ENCODE results near the gene SBF1.
"Not testable (repeated sequence)": the region's sequence is repeated elsewhere in the genome, so short reads cannot be mapped to it uniquely, and the experiment has no call there.

Gene SBF1

DNA sequence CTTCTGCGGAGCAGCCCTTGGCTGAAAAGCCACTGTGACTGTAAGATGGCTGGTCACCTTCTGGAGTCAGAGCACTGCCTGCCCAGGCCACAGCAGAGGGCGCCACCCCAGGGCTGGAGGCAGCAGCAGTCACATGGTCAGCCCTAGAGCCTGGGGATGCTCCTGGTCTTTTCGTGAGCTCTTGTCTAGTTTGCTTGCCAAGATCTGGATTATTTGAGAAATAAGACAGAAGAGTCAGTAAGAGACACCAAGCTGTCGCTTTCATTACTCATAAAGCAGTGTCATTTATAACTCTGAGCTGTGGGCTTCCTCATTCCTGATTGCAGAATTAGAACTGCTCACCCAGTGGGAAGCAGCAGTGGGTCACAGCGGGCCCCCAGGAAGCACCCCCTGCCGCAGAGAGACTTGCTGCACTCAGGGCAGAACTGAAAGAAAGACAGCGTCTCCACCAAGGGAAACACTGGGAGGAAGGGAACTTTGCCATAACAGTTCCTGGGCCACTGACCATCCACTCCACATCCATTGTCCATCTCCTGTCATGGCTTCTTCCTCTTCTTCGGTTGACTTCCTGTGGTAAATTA is 75.0 kb downstream of the SBF1 start:
- no peaks in the 10 kb centered on the region for H3K79me2 ChIP-seq (ENCODE audit: control insufficient read depth, insufficient read depth, low read length, poor library complexity)
- no peak overlapping the region for H2BK5ac ChIP-seq (ENCODE audit: low read depth, low read length, poor library complexity)
- H3K4me1 ChIP-seq (ENCODE audit: control insufficient read depth in 1 of 2, insufficient read depth in 2 of 2, low read length in 2 of 2) = no peaks in the 10 kb centered on the region
- H3K79me1 ChIP-seq (ENCODE audit: low read length) = no peaks in the 10 kb centered on the region
- no CpG with 5 or more reads among the region's 8 CpGs for WGBS (ENCODE audit: extremely low coverage, insufficient coverage, insufficient read length)
- H3K18ac ChIP-seq (ENCODE audit: low read length) = no peak overlapping the region
- H2BK120ac ChIP-seq (ENCODE audit: insufficient read depth, low read length, poor library complexity) = no peak overlapping the region
- no peak overlapping the region for H3K4me2 ChIP-seq (ENCODE audit: low read length)
- H3K4me3 ChIP-seq (ENCODE audit: low read depth, low read length) = no peak overlapping the region
- peak; percentile 7 to 34 for DNase-seq
- H2AK5ac ChIP-seq (ENCODE audit: low read length) = no peak overlapping the region
- H4K91ac ChIP-seq (ENCODE audit: low read depth, low read length) = no peak overlapping the region
- H2BK12ac ChIP-seq (ENCODE audit: low read length) = no peak overlapping the region
- H3K14ac ChIP-seq (ENCODE audit: low read length) = no peak overlapping the region
- H3K23ac ChIP-seq (ENCODE audit: low read length) = no peak overlapping the region
- H4K8ac ChIP-seq (ENCODE audit: low read depth, low read length) = no peak overlapping the region
- H3K4ac ChIP-seq (ENCODE audit: low read depth, low read length) = no peak overlapping the region
- H4K12ac ChIP-seq (ENCODE audit: low read depth, low read length) = no peak overlapping the region
- no peak overlapping the region for H3K27ac ChIP-seq (ENCODE audit: low read depth, low read length)
- H3K9ac ChIP-seq (ENCODE audit: low read length) = no peak overlapping the region
- H3K27me3 ChIP-seq (ENCODE audit: insufficient read depth, low read length) = no peaks in the 10 kb centered on the region
- H3K36me3 ChIP-seq (ENCODE audit: control insufficient read depth in 1 of 2, insufficient read depth in 2 of 2, low read length in 2 of 2) = peaks cover 19 to 30% of the 10 kb centered on the region in 2 experiments
- H3K9me3 ChIP-seq (ENCODE audit: insufficient read depth, low read depth, low read length) = peaks cover 5% of the 10 kb centered on the region
- no peak overlapping the region for H2AFZ ChIP-seq (ENCODE audit: insufficient read depth, low read length, poor library complexity)

- no peak for DNase-seq
- Histone ChIP-seq H2AK5ac (ENCODE audit: low read length) (no peak overlapping the region), H3K79me2 (ENCODE audit: control insufficient read depth, insufficient read depth, low read length, poor library complexity) (no peaks in the 10 kb centered on the region), H3K9me3 (ENCODE audit: insufficient read depth, low read depth, low read length) (peaks cover 5% of the 10 kb centered on the region), H3K27me3 (ENCODE audit: insufficient read depth, low read length) (no peaks in the 10 kb centered on the region), H4K12ac (ENCODE audit: low read depth, low read length) (no peak overlapping the region), H3K14ac (ENCODE audit: low read length) (no peak overlapping the region), H3K9ac (ENCODE audit: low read length) (no peak overlapping the region), H3K4me3 (ENCODE audit: low read depth, low read length) (no peak overlapping the region), H2BK120ac (ENCODE audit: insufficient read depth, low read length, poor library complexity) (no peak overlapping the region), H3K23ac (ENCODE audit: low read length) (no peak overlapping the region), H2AFZ (ENCODE audit: insufficient read depth, low read length, poor library complexity) (no peak overlapping the region), H3K79me1 (ENCODE audit: low read length) (no peaks in the 10 kb centered on the region), H3K4me2 (ENCODE audit: low read length) (no peak overlapping the region), H3K4ac (ENCODE audit: low read depth, low read length) (no peak overlapping the region), H4K8ac (ENCODE audit: low read depth, low read length) (no peak overlapping the region), H2BK5ac (ENCODE audit: low read depth, low read length, poor library complexity) (no peak overlapping the region), H3K4me1 (ENCODE audit: control insufficient read depth in 1 of 2, insufficient read depth in 2 of 2, low read length in 2 of 2) (no peaks in the 10 kb centered on the region), H3K18ac (ENCODE audit: low read length) (no peak overlapping the region), H4K91ac (ENCODE audit: low read depth, low read length) (no peak overlapping the region), H2BK12ac (ENCODE audit: low read length) (no peak overlapping the region), H3K27ac (ENCODE audit: low read depth, low read length) (no peak overlapping the region), H3K36me3 (ENCODE audit: control insufficient read depth in 1 of 2, insufficient read depth in 2 of 2, low read length in 2 of 2) (peaks cover 17 to 29% of the 10 kb centered on the region in 2 experiments)
- WGBS (ENCODE audit: extremely low coverage, insufficient coverage, insufficient read length) = no CpG with 5 or more reads among the region's 15 CpGs
These were observed 75.8 kb downstream of the SBF1 start for GRCh38 chr22:50398831-50399648.

DNA sequence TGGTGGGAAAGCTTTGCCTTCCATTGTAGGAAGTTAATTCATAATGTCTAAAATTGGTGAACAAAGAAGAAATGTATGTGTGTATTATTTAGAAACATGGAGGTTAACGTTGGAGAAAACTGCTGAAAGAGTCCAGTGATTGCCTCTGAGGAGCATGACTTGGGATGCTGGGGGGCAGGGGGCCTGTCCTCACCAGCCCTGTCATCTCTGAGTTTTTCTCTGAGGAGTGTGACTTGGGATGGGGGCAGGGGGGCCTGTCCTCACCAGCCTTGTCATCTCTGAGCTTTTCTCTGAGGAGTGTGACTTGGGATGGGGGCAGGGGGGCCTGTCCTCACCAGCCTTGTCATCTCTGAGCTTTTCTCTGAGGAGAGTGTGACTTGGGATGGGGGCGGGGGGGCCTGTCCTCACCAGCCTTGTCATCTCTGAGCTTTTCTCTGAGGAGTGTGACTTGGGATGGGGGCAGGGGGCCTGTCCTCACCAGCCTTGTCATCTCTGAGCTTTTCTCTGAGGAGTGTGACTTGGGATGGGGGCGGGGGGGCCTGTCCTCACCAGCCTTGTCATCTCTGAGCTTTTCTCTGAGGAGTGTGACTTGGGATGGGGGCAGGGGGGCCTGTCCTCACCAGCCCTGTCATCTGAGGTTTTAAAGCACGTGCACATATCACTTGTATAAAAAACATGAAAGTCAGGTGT is 77.3 kb downstream of the SBF1 start:
- H3K4ac ChIP-seq (ENCODE audit: low read depth, low read length); H4K12ac ChIP-seq (ENCODE audit: low read depth, low read length); H3K27ac ChIP-seq (ENCODE audit: low read depth, low read length); H2BK120ac ChIP-seq (ENCODE audit: insufficient read depth, low read length, poor library complexity); DNase-seq; H3K4me1 ChIP-seq (ENCODE audit: control insufficient read depth in 1 of 2, insufficient read depth in 2 of 2, low read length in 2 of 2); H3K18ac ChIP-seq (ENCODE audit: low read length); H3K9ac ChIP-seq (ENCODE audit: low read length); H3K14ac ChIP-seq (ENCODE audit: low read length); H4K91ac ChIP-seq (ENCODE audit: low read depth, low read length); H3K4me2 ChIP-seq (ENCODE audit: low read length); H2BK12ac ChIP-seq (ENCODE audit: low read length); H3K79me2 ChIP-seq (ENCODE audit: control insufficient read depth, insufficient read depth, low read length, poor library complexity); H3K23ac ChIP-seq (ENCODE audit: low read length); H3K27me3 ChIP-seq (ENCODE audit: insufficient read depth, low read length); H2AK5ac ChIP-seq (ENCODE audit: low read length); H4K8ac ChIP-seq (ENCODE audit: low read depth, low read length); H3K79me1 ChIP-seq (ENCODE audit: low read length); H3K4me3 ChIP-seq (ENCODE audit: low read depth, low read length); H2AFZ ChIP-seq (ENCODE audit: insufficient read depth, low read length, poor library complexity); H3K9me3 ChIP-seq (ENCODE audit: insufficient read depth, low read depth, low read length); H2BK5ac ChIP-seq (ENCODE audit: low read depth, low read length, poor library complexity): not testable (repeated sequence)
- no CpG with 5 or more reads among the region's 4 CpGs for WGBS (ENCODE audit: extremely low coverage, insufficient coverage, insufficient read length)
- H3K36me3 ChIP-seq (ENCODE audit: control insufficient read depth in 1 of 2, insufficient read depth in 2 of 2, low read length in 2 of 2) = peaks cover 21 to 26% of the 10 kb centered on the region in 2 experiments

DNA sequence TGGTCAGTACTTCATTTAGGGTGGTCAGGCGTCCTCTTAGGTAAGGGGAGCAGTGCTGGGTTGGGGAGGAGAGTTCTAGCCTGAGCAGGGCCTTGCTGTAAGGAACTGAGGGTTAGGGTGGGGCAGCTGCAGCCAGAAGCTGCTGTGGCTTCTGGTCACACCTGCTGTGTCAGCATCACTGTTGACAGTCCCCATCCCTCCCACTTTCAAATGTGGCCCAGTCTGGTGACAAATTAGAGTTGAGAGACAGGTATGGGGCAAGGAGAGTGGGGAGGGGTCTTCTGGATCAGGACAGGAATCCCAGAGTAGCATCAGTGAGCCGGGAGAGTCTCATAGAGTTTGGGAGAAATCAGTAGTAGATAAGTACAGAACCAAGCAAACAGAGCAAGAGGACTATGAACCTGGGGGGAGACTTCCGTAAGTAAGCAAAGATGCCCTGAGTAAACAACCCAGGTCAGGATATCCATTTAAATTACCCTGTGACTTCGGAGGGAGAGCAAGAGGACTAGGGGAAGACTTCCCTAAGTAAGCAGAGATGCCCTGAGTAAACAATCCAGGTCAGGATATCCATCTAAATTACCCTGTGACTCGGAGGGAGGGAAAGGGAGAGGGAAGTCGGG is 78.0 kb downstream of the SBF1 start:
- H4K91ac ChIP-seq (ENCODE audit: low read depth, low read length) = no peak overlapping the region
- no peaks in the 10 kb centered on the region for H3K79me1 ChIP-seq (ENCODE audit: low read length)
- no peak overlapping the region for H2BK12ac ChIP-seq (ENCODE audit: low read length)
- no peak overlapping the region for H3K4ac ChIP-seq (ENCODE audit: low read depth, low read length)
- no peak overlapping the region for H3K18ac ChIP-seq (ENCODE audit: low read length)
- H4K8ac ChIP-seq (ENCODE audit: low read depth, low read length) = no peak overlapping the region
- WGBS (ENCODE audit: extremely low coverage, insufficient coverage, insufficient read length) = no CpG with 5 or more reads among the region's 6 CpGs
- H4K12ac ChIP-seq (ENCODE audit: low read depth, low read length) = no peak overlapping the region
- H2BK5ac ChIP-seq (ENCODE audit: low read depth, low read length, poor library complexity) = no peak overlapping the region
- H3K4me3 ChIP-seq (ENCODE audit: low read depth, low read length) = no peak overlapping the region
- no peak overlapping the region for H3K9ac ChIP-seq (ENCODE audit: low read length)
- peaks cover 4% of the 10 kb centered on the region for H3K9me3 ChIP-seq (ENCODE audit: insufficient read depth, low read depth, low read length)
- H2BK120ac ChIP-seq (ENCODE audit: insufficient read depth, low read length, poor library complexity) = no peak overlapping the region
- no peak overlapping the region for H3K23ac ChIP-seq (ENCODE audit: low read length)
- DNase-seq = no peak
- H3K4me2 ChIP-seq (ENCODE audit: low read length) = no peak overlapping the region
- no peak overlapping the region for H3K14ac ChIP-seq (ENCODE audit: low read length)
- H2AFZ ChIP-seq (ENCODE audit: insufficient read depth, low read length, poor library complexity) = no peak overlapping the region
- H3K4me1 ChIP-seq (ENCODE audit: control insufficient read depth in 1 of 2, insufficient read depth in 2 of 2, low read length in 2 of 2) = no peaks in the 10 kb centered on the region
- no peaks in the 10 kb centered on the region for H3K27me3 ChIP-seq (ENCODE audit: insufficient read depth, low read length)
- no peak overlapping the region for H3K27ac ChIP-seq (ENCODE audit: low read depth, low read length)
- H2AK5ac ChIP-seq (ENCODE audit: low read length) = no peak overlapping the region
- H3K36me3 ChIP-seq (ENCODE audit: control insufficient read depth in 1 of 2, insufficient read depth in 2 of 2, low read length in 2 of 2) = peaks cover 21 to 26% of the 10 kb centered on the region in 2 experiments
- H3K79me2 ChIP-seq (ENCODE audit: control insufficient read depth, insufficient read depth, low read length, poor library complexity) = no peaks in the 10 kb centered on the region

Measured in trophoblast cell (in vitro differentiated cells and primary cell).